Hepatocyte (in vitro differentiated cells): Measurements from ENCODE around the gene PHACTR1. TPM values are rescaled to one million over a fixed set of nuclear protein-coding genes. Genes with fewer than 3 reads are reported as not detected.

Experiments used
- DNase-seq: peaks from one replicate; pipeline ENCODE4 v3.0.0-alpha.2; 2016; ENCODE audit warnings: low spot score
- H2AFZ ChIP-seq: fragments of 200-600 bp; sonication (generic); 2 replicates; pipeline ENCODE4 v1.6.0; 2016; ENCODE audit warnings: antibody characterized with exemption, mild to moderate bottlenecking
- H3K27ac ChIP-seq: fragments of 200-600 bp; sonication (generic); 2 replicates; pipeline ENCODE4 v1.5.1; 2016; ENCODE audit warnings: mild to moderate bottlenecking
- H3K27me3 ChIP-seq: fragments of 200-600 bp; sonication (generic); 2 replicates; pipeline ENCODE4 v1.6.1; 2016
- H3K36me3 ChIP-seq: fragments of 200-600 bp; sonication (generic); replicated peaks from 2 replicates; pipeline ENCODE4 v1.5.1; 2016; ENCODE audit warnings: low read depth; ENCODE audit not compliant: insufficient read depth
- H3K4me1 ChIP-seq: fragments of 200-600 bp; sonication (generic); 2 replicates; pipeline ENCODE4 v1.5.1; 2016; ENCODE audit warnings: mild to moderate bottlenecking, moderate library complexity; ENCODE audit not compliant: insufficient read depth
- H3K4me2 ChIP-seq: fragments of 200-600 bp; sonication (generic); 2 replicates; pipeline ENCODE4 v1.6.0; 2016
- H3K4me3 ChIP-seq: fragments of 200-600 bp; sonication (generic); 2 replicates; pipeline ENCODE4 v1.5.1; 2016; ENCODE audit warnings: mild to moderate bottlenecking
- H3K79me2 ChIP-seq: fragments of 200-600 bp; sonication (generic); 2 replicates; pipeline ENCODE4 v1.6.0; 2017; ENCODE audit warnings: mild to moderate bottlenecking
- H3K9me2 ChIP-seq: fragments of 200-600 bp; sonication (generic); replicated peaks from 2 replicates; pipeline ENCODE4 v1.6.0; 2017; ENCODE audit warnings: mild to moderate bottlenecking; ENCODE audit not compliant: insufficient read depth
- H3K9me3 ChIP-seq: fragments of 200-600 bp; sonication (generic); 2 replicates; pipeline ENCODE4 v1.5.1; 2016; ENCODE audit warnings: low read depth, mild to moderate bottlenecking
- H4K20me1 ChIP-seq: fragments of 200-600 bp; sonication (generic); 2 replicates; pipeline ENCODE4 v1.6.0; 2016; ENCODE audit warnings: mild to moderate bottlenecking; ENCODE audit not compliant: insufficient read depth, poor library complexity, severe bottlenecking
- EZH2 ChIP-seq: fragments of 200-600 bp; sonication (generic); IDR thresholded peaks from 2 replicates; pipeline ENCODE4 v1.6.1; 2016; ENCODE audit warnings: antibody characterized with exemption, mild to moderate bottlenecking, borderline replicate concordance
- EZH2phosphoT487 ChIP-seq: fragments of 200-600 bp; sonication (generic); IDR thresholded peaks from one replicate; pipeline ENCODE4 v1.6.1; 2018; ENCODE audit warnings: antibody characterized with exemption, mild to moderate bottlenecking, low read depth, moderate library complexity; ENCODE audit not compliant: unreplicated experiment, severe bottlenecking
- WGBS: methylation state at CpG from one replicate; pipeline ENCODE4 v1.1.6; 2016; ENCODE audit warnings: low lambda C conversion rate; ENCODE audit errors: missing lambda C conversion rate; 5-methylcytosine and 5-hydroxymethylcytosine counted together
- polyA plus RNA-seq: library from polyadenylated mRNA; unstranded; fragments of >200 nt; fragmentation: Nextera tagmentation; extraction: Ambion mirVana; gene quantifications from 2 replicates; pipeline ENCODE4 v1.2.1, GENCODE V29; 2016
- total RNA-seq: library from RNA; depleted of rRNA; stranded (reverse); fragments of >200 nt; gene quantifications from 2 replicates; pipeline ENCODE4 v1.2.3, GENCODE V29; 2014
- TF ChIP-seq, protein P1 (sequence below): fragments of 200-600 bp; sonication (generic); IDR thresholded peaks from 2 replicates; pipeline ENCODE4 v1.5.1; 2016; ENCODE audit warnings: antibody characterized with exemption, mild to moderate bottlenecking; ENCODE audit not compliant: poor library complexity

PHACTR1 gene
- total and polyA plus RNA-seq, 2 experiments from 2014 or later = 3.0 to 4.3 TPM

DNA sequence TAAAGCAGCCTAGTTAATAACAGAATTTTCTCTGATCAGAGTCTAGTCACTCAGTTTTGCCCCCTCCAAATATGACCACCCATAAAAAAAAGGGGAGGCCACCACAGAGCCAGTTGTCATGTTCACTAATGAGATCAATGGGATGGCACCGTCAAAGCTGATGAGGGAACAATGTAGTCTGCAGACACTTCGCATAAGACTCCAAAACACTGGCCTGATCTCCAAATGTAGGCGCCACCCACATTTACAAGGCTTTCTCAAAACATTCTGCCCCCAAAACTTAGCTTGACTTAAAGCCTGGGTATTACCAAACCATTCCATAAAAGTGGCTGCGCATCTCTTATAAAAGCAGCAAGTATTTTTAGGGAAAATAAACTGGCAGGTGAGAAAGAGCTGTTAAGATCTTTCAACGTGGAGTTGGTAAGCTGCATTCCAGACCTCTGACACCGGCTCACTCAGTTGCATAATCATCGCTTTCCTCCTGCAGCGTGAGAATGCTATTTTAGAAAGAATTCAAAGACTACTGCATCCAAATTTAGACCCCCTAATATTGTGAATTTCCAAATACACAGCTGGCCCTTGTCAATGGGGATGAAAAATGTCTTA is 552.4 kb downstream of the PHACTR1 start:
- Histone ChIP-seq H3K27me3 (no peaks in the 10 kb centered on the region), H3K9me3 (no peaks in the 10 kb centered on the region), H2AFZ (no peak overlapping the region), H4K20me1 (no peaks in the 10 kb centered on the region), H3K27ac (no peak overlapping the region), H3K4me3 (no peak overlapping the region), H3K36me3 (no peaks in the 10 kb centered on the region), H3K4me2 (no peak overlapping the region), H3K9me2 (no peaks in the 10 kb centered on the region), H3K79me2 (no peaks in the 10 kb centered on the region), H3K4me1 (no peaks in the 10 kb centered on the region)
- TF ChIP-seq, protein P1, sequence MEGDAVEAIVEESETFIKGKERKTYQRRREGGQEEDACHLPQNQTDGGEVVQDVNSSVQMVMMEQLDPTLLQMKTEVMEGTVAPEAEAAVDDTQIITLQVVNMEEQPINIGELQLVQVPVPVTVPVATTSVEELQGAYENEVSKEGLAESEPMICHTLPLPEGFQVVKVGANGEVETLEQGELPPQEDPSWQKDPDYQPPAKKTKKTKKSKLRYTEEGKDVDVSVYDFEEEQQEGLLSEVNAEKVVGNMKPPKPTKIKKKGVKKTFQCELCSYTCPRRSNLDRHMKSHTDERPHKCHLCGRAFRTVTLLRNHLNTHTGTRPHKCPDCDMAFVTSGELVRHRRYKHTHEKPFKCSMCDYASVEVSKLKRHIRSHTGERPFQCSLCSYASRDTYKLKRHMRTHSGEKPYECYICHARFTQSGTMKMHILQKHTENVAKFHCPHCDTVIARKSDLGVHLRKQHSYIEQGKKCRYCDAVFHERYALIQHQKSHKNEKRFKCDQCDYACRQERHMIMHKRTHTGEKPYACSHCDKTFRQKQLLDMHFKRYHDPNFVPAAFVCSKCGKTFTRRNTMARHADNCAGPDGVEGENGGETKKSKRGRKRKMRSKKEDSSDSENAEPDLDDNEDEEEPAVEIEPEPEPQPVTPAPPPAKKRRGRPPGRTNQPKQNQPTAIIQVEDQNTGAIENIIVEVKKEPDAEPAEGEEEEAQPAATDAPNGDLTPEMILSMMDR = no peak
- no peak for TF ChIP-seq EZH2
- DNase-seq = peak; percentile 40
- 36% methylated on average over 8 of the region's 8 CpGs for WGBS

DNA sequence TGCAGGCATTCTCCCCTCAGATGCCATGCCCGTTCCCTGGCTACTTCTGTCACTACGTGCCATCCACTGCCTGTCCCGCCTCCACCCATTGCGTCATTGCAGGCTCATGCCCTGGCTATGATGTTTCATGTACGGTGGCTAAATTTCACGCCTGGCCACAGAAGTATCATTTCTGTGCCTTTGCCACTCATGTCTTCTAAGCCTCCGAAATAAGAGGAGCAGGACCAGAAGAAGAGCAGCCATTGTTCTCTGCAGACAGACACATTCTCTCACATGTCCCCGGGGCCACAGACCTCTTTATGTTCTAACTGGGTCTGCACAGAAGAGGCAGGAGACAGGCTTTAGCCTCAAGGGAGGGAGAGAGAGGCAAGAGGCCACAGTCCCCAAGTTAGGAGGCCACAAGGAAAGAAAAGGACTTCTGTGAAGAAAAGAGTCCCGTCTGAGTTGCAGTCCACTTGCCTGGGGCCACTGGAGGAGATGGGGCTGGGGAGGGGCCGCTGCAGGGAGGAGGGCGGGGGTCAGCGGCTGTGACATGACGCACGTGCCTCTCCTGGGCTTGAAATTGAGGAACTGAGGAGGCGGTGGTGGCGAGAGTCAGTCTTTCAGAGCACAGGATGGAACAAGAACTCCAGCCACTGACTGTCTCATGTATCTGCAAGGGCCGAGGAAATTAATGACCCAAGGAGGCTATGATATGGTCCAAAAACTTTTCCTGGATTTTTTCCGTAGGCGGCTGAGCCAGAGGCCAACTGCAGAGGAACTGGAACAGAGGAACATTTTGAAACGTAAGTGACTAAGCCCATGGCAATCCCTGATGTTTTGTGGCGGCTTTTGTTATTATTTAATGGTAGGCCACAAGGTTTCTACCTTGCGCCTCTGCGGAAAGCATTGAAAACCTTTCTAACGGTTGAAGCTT is 555.8 kb downstream of the PHACTR1 start:
- 92% methylated on average over 21 of the region's 24 CpGs for WGBS
- TF ChIP-seq EZH2phosphoT487 = no peak
- TF ChIP-seq, protein P1 = no peak
- Histone ChIP-seq H3K9me3 (no peaks in the 10 kb centered on the region), H3K9me2 (no peaks in the 10 kb centered on the region), H3K4me1 (no peaks in the 10 kb centered on the region), H3K27ac (no peak overlapping the region), H4K20me1 (no peaks in the 10 kb centered on the region), H3K4me2 (no peak overlapping the region), H3K4me3 (no peak overlapping the region), H3K79me2 (no peaks in the 10 kb centered on the region), H2AFZ (no peak overlapping the region), H3K27me3 (no peaks in the 10 kb centered on the region), H3K36me3 (no peaks in the 10 kb centered on the region)
- no peak for DNase-seq

DNA sequence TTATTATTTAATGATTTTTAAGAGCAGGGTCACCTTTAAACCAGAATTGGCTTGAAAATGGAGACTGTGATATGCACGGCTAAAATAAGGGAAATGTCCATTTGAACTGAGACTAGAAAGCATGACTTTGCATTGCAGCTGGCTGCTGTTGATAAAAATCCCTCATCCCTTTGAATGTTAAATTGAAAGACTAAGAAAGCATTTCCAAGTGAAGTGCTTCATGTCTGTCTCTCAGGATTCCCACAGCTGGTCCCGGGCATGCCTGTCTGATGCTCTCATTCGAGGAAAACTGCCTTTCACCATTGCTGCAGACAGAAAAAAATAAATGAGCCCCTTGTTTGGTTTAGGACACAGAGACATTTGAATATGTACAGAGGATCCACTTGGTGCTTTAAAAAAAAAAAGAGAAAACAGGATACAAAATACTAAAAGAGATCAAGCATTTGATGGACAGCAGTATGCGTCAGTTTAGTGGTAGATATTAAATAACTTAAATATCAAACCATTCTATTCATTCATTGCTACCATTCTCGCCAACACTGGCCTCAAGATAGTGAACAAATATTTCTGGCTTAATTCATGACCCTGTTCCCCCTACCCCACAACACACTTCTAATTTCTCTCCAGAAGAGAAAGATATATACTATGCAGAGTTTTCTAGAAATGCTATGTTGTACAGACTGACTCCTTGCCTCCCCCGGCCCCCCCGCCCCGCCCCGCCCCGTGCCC is 556.8 kb downstream of the PHACTR1 start:
- Histone ChIP-seq H3K4me1 (no peaks in the 10 kb centered on the region), H3K4me3 (no peak overlapping the region), H3K9me3 (no peaks in the 10 kb centered on the region), H3K27me3 (no peaks in the 10 kb centered on the region), H2AFZ (no peak overlapping the region), H4K20me1 (no peaks in the 10 kb centered on the region), H3K4me2 (no peak overlapping the region), H3K27ac (no peak overlapping the region), H3K36me3 (no peaks in the 10 kb centered on the region), H3K79me2 (no peaks in the 10 kb centered on the region), H3K9me2 (no peaks in the 10 kb centered on the region)
- DNase-seq = no peak
- TF ChIP-seq EZH2 (no peak), EZH2phosphoT487 (no peak)
- TF ChIP-seq, protein P1 = no peak
- 81% methylated on average over 10 of the region's 10 CpGs for WGBS
